GM20000 (cell line): Measurements from ENCODE around the gene SYT1.

Source experiments
- DNase-seq: peaks from one replicate; pipeline ENCODE4 v3.0.0; 2012; ENCODE audit warnings: low spot score
- TF ChIP-seq, protein P1 (sequence below): IDR thresholded peaks from 2 replicates; pipeline ENCODE4 v1.5.1; 2012; ENCODE audit warnings: mild to moderate bottlenecking, control low read depth; ENCODE audit errors: extremely low read depth, missing control alignments

The SYT1 gene

DNA sequence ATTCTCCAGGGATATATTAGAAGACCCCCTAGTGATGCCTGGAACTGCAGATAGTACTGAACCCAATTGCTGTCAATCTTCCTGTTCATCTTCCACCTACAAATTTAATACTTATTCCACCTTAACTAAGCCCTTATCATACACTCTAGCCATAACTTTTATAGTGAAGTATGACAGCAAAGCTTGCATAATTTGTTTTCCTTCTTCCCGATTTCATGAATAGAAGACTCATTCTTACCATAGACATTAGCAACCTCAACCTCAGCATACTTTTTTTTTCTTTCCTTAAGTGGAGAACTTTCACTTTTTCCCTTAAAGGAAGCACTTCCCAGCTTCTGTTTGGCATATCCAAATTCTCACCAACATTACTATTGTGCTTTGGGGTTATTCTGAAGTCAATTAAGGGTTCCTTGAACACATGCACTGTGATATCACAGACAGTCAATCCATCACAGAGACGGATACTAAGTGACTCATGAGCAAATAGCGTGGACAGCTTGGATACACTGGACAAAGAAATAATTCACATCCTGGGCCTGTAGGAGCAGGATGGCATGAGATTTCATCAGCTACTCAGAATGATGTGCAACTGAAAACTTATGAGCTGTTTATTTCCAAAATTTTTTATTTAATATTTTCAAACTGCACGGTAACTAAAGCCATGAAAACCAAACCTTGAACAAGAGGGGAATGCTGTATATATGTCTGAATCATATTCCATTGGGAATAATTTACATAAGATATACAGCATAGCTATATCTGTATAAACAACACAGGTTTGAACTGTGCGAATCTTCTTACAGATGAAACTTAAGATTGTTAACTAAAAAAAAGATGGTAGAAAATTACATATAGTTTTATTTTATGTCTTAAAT is 63.9 kb downstream of the SYT1 start:
- TF ChIP-seq, protein P1, sequence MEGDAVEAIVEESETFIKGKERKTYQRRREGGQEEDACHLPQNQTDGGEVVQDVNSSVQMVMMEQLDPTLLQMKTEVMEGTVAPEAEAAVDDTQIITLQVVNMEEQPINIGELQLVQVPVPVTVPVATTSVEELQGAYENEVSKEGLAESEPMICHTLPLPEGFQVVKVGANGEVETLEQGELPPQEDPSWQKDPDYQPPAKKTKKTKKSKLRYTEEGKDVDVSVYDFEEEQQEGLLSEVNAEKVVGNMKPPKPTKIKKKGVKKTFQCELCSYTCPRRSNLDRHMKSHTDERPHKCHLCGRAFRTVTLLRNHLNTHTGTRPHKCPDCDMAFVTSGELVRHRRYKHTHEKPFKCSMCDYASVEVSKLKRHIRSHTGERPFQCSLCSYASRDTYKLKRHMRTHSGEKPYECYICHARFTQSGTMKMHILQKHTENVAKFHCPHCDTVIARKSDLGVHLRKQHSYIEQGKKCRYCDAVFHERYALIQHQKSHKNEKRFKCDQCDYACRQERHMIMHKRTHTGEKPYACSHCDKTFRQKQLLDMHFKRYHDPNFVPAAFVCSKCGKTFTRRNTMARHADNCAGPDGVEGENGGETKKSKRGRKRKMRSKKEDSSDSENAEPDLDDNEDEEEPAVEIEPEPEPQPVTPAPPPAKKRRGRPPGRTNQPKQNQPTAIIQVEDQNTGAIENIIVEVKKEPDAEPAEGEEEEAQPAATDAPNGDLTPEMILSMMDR: no peak
- no peak for DNase-seq

- DNase-seq: no peak
Observed at GRCh38 chr12:78929075-78929418, 64.5 kb downstream of the SYT1 start.

GRCh38 chr12:78931466-78931990 is 67.0 kb downstream of the SYT1 start:
- TF ChIP-seq, protein P1: no peak
- DNase-seq: no peak

More at GRCh38 chr12:78929075-78929418, 64.5 kb downstream of the SYT1 start:
- TF ChIP-seq, protein P1: no peak

GRCh38 chr12:78933014-78933413 is 68.4 kb downstream of the SYT1 start:
- TF ChIP-seq, protein P1: no peak
- no peak for DNase-seq

GRCh38 chr12:78938341-78939084 is 73.9 kb downstream of the SYT1 start:
- TF ChIP-seq, protein P1: no peak
- no peak for DNase-seq

GRCh38 chr12:78949532-78949931 is 85.0 kb downstream of the SYT1 start:
- no peak for DNase-seq

More at GRCh38 chr12:78949532-78949931, 85.0 kb downstream of the SYT1 start:
- TF ChIP-seq, protein P1: no peak
